NCI-H345 treated with DMSO at 0.1 percent for 48 hours (cell line): ENCODE results near the gene KIF4A.
"Not testable (repeated sequence)": the region's sequence is repeated elsewhere in the genome, so short reads cannot be mapped to it uniquely, and the experiment has no call there.

Experiments used
- DNase-seq: peaks from one replicate; lab custom pipeline; 2025; ENCODE audit not compliant: unreplicated experiment; lab: John Stamatoyannopoulos, UW

KIF4A gene

GRCh38 chrX:70398899-70399298, 109.0 kb downstream of the KIF4A start:
- no peak for DNase-seq

- not testable (repeated sequence) for DNase-seq
Observed at GRCh38 chrX:70400181-70400580, 110.3 kb downstream of the KIF4A start.

- no peak for DNase-seq
Observed at GRCh38 chrX:70402721-70403120, 112.8 kb downstream of the KIF4A start.

GRCh38 chrX:70405003-70405402, 115.1 kb downstream of the KIF4A start:
- no peak for DNase-seq

- no peak for DNase-seq
Observed at GRCh38 chrX:70410921-70411320, 121.0 kb downstream of the KIF4A start.

GRCh38 chrX:70411475-70411874, 121.6 kb downstream of the KIF4A start:
- DNase-seq, result no peak

- peak; percentile 35 for DNase-seq
Observed at GRCh38 chrX:70421618-70422017, 131.7 kb downstream of the KIF4A start.

GRCh38 chrX:70422851-70423341, 133.0 kb downstream of the KIF4A start, which contains the start of gene GDPD2:
TSS of gene GDPD2 (plus strand) at chrX:70423314. CDS start at chrX:70424985, 1,671 bp downstream.
- peak; percentile 34 for DNase-seq

- DNase-seq, result no peak
Observed at GRCh38 chrX:70423936-70424675, 134.2 kb downstream of the KIF4A start.

GRCh38 chrX:70424801-70425200, 134.9 kb downstream of the KIF4A start:
- no peak for DNase-seq

- no peak for DNase-seq
Observed at GRCh38 chrX:70426286-70427278, 136.7 kb downstream of the KIF4A start.

GRCh38 chrX:70427365-70427764, 137.5 kb downstream of the KIF4A start:
- DNase-seq, result no peak

- no peak for DNase-seq
Observed at GRCh38 chrX:70429759-70430158, 139.9 kb downstream of the KIF4A start.

GRCh38 chrX:70432936-70433847, 143.3 kb downstream of the KIF4A start:
- DNase-seq, result no peak

- peak; percentile 46 for DNase-seq
Observed at GRCh38 chrX:70433848-70434351, 144.0 kb downstream of the KIF4A start.

- DNase-seq, result peak; percentile 60
Observed at GRCh38 chrX:70434352-70434866, 144.5 kb downstream of the KIF4A start.

GRCh38 chrX:70434914-70435586, 145.1 kb downstream of the KIF4A start:
- no peak for DNase-seq

GRCh38 chrX:70436343-70436742, 146.4 kb downstream of the KIF4A start:
- no peak for DNase-seq

- no peak for DNase-seq
Observed at GRCh38 chrX:70437011-70437410, 147.1 kb downstream of the KIF4A start.
